ENCODE data around the gene IRX6. TPM values are rescaled to one million over a fixed set of nuclear protein-coding genes. Genes with fewer than 3 reads are reported as not detected.

The IRX6 gene
- total RNA-seq, 1 donor from 2014 or later: 3.5 TPM

DNA sequence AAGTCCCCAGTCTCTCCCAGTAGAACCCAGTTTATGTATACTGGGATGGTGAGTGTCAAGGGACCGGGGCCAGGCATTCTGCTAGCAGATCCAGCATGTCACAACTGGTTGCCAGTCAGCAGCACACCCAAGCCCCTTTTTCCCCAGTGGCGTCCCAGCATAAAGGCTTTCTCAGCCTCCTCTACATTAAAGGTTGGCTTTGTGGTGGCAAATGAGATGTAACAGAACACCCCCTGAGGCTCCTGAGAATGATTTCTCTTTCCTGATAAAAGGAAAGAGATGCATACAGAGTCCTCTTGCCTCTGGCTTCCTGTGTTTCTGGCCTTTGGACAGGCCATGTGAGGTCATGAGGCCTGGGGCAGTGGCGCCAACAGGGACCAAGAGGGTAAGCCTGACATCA is 27.9 kb downstream of the IRX6 start:
- ATAC-seq: no peak
- intact Hi-C loops (cut with DNase I): no loop called here
- Histone ChIP-seq H3K27ac (no peak overlapping the region), H3K4me3 (no peak overlapping the region), H3K27me3 (ENCODE audit: low read depth) (no peaks in the 10 kb centered on the region), H3K36me3 (no peaks in the 10 kb centered on the region), H3K9me3 (no peaks in the 10 kb centered on the region), H3K4me1 (no peaks in the 10 kb centered on the region)
- TF ChIP-seq, protein P1, sequence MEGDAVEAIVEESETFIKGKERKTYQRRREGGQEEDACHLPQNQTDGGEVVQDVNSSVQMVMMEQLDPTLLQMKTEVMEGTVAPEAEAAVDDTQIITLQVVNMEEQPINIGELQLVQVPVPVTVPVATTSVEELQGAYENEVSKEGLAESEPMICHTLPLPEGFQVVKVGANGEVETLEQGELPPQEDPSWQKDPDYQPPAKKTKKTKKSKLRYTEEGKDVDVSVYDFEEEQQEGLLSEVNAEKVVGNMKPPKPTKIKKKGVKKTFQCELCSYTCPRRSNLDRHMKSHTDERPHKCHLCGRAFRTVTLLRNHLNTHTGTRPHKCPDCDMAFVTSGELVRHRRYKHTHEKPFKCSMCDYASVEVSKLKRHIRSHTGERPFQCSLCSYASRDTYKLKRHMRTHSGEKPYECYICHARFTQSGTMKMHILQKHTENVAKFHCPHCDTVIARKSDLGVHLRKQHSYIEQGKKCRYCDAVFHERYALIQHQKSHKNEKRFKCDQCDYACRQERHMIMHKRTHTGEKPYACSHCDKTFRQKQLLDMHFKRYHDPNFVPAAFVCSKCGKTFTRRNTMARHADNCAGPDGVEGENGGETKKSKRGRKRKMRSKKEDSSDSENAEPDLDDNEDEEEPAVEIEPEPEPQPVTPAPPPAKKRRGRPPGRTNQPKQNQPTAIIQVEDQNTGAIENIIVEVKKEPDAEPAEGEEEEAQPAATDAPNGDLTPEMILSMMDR (IDR thresholded peaks at IDR 0.05): no peak
- no peak for DNase-seq

DNA sequence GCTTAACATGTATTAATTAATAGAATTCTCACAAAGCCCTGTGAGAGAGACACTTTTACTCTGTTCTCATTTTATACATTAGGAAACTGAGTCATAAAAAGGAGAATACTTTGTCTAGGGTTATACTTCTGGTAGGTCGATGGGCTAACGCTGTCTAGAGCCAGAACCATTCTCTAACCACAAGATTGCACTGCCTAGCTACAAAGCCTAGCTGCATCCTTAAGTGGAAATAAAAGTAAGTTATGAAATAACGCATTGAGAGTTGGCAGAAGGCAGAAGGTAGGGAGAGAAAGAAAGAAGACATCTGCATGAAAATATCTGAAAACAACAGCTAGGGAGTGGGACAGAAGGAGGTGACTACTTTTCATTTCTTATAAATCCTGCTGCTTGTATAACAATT is 33.2 kb downstream of the IRX6 start:
- H3K36me3 ChIP-seq: no peaks in the 10 kb centered on the region
- H3K9me3 ChIP-seq: no peaks in the 10 kb centered on the region
- H3K4me3 ChIP-seq: no peak overlapping the region
- H3K4me1 ChIP-seq: no peaks in the 10 kb centered on the region
- ATAC-seq (no peak), DNase-seq (no peak)
- TF ChIP-seq, protein P1 (IDR thresholded peaks at IDR 0.05): no peak
- H3K27me3 ChIP-seq (ENCODE audit: low read depth): peaks cover 4% of the 10 kb centered on the region
- intact Hi-C loops (cut with DNase I): no loop called here
- no peak overlapping the region for H3K27ac ChIP-seq

DNA sequence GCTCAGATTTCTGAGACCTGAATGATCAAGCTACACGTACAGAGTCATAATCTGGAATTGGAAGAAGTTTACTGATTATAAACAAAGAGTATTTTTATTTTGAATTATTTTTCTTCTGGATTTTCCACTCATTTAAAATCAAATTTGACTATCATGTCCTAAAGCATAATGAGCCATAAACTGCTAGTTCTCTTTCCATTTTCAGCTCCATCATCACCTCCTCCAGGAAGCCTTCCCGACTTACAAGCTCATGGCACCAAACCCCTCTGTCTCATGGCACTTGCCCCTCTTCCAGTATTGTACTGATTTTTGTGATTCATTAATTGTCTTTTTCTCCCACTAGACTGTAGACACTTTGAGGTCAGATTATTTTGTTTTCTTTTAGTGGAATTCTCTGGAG is 35.9 kb downstream of the IRX6 start:
- intact Hi-C loops (cut with DNase I): no loop called here
- peaks cover 4% of the 10 kb centered on the region for H3K27me3 ChIP-seq (ENCODE audit: low read depth)
- ATAC-seq: no peak

DNA sequence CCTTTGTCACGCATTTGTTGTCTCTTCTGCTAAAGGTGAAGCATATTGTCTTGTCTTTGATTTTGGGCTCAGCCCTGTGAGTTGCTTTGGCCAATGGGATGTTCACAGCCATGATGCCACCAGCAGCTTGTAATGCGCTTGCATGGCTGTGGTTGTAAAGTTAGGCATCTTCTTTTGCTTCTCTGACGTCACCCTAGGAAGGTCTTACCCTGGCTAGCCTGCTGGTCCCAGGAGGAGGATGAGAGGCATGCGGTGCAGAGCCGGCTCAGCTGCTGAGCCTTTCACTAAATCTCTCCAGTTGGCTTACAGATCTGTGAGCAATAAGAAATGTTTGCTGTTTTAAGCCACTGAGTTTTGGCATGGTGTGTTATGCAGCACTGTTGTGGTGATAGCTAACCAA is 40.8 kb downstream of the IRX6 start:
- ATAC-seq (no peak), DNase-seq (no peak)
- TF ChIP-seq, protein P1 (IDR thresholded peaks at IDR 0.05): no peak
- Histone ChIP-seq H3K9me3 (no peaks in the 10 kb centered on the region), H3K27me3 (ENCODE audit: low read depth) (no peaks in the 10 kb centered on the region), H3K4me3 (no peak overlapping the region), H3K36me3 (no peaks in the 10 kb centered on the region), H3K27ac (no peak overlapping the region), H3K4me1 (no peaks in the 10 kb centered on the region)
- intact Hi-C loops (cut with DNase I): no loop called here

More for the DNA sequence above, 35.9 kb downstream of the IRX6 start:
- Histone ChIP-seq H3K4me3 (no peak overlapping the region), H3K36me3 (no peaks in the 10 kb centered on the region), H3K9me3 (no peaks in the 10 kb centered on the region), H3K4me1 (no peaks in the 10 kb centered on the region), H3K27ac (no peak overlapping the region)
- TF ChIP-seq, protein P1 (IDR thresholded peaks at IDR 0.05): no peak
- DNase-seq: no peak

DNA sequence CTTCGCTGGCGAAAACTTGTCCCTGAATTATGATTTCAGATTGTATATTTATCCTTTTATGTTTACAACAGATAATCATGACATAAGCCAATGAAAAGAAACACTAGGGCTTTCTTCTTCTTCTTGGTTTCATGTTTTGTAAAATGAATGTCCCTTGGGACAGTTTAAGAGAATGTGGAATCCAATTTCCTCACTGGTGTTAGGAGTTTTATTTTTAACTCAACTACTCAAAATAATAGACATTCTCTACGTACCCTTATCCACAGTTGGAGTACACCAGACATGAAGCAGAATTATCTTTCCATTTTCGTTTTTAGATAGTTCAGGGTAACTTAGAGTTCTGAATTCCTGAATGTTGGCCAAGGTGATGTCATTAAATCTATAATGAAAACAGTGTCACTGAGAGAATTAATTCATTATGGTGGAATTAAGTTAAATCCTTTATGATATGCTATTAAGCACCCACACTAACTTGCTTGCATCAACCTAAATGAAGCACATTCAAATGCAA is 43.4 kb downstream of the IRX6 start:
- ATAC-seq (no peak), DNase-seq (no peak)
- H3K4me3 ChIP-seq: no peak overlapping the region
- intact Hi-C loops (cut with DNase I): no loop called here
- no peak overlapping the region for H3K27ac ChIP-seq
- H3K27me3 ChIP-seq (ENCODE audit: low read depth): peaks cover 11% of the 10 kb centered on the region
- H3K9me3 ChIP-seq: no peaks in the 10 kb centered on the region
- TF ChIP-seq, protein P1 (IDR thresholded peaks at IDR 0.05): no peak
- no peaks in the 10 kb centered on the region for H3K36me3 ChIP-seq
- no peaks in the 10 kb centered on the region for H3K4me1 ChIP-seq

All from lower lobe of right lung (tissue), 2 donors.